GM18499 (cell line): ENCODE measurements around the gene UCKL1.
"Not testable (repeated sequence)": the region's sequence is repeated elsewhere in the genome, so short reads cannot be mapped to it uniquely, and the experiment has no call there.

Experiments
- ATAC-seq: cut with Tn5 transposase; IDR thresholded peaks from one replicate; pipeline ENCODE4 v1.9.1; 2021; ENCODE audit warnings: moderate number of reproducible peaks; ENCODE audit not compliant: insufficient read depth, unreplicated experiment

The UCKL1 gene

DNA sequence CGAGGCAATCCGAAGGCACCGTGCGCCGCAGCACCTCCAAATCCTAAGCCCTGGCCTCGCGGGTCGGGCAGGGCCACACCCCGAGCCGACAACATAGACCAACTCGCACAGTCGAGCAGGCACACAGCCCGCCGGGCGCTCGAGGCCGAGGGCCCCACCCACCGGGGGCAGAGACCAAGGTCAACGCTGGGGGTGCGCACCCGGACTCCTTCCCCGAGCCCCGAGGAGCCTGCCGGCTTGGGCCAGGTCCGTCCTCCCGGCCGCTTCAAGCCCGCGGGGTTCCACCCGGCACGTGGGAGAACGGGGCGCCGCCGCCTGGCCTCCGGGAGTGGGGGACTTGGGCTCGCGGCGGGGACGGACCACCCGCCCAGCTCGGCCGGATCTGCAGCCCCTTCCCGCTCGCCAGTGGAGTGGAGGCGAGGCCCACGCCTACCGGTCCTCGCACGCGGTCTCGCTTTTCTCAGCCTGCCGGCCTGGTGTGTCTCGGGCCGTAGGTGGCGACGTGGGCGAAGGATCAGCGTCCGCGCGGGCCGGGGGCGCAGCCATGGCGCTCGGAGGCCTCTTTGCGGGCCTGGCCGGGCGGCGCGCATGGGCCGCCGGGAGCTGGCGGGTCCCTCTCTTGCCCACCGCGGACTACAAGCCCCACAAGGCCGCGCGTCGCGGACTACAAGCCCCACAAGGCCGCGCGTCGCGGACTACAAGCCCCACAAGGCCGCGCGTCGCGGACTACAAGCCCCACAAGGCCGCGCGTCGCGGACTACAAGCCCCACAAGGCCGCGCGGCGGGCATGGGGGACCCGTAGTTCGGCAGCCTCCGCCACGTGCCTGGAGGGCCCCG lies at the start of gene UCKL1:
UCKL1 (minus strand) TSS at position 590 of the 837 bp plus-strand sequence; CDS start at position 546, 44 bp downstream.
- ATAC-seq: peak; percentile 34

DNA sequence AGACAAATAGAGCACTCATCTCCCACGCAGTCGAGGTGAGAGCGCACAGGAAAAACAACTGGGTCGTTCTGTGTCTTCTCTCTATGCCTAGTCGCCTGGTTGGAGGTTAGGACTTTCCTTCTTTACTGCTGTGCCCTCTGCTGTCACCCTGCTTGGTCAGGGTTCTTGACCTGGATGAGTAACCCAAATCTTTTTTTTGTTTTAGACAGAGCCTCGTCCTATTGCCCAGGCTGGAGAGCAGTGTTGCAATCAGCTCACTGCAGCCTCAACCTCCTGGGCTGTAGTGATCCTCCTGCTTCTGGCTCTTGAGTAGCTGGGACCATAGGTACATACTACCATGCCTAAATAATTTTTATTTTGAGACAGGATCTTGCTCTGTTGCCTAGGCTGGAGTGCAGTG lies 49.2 kb upstream of the UCKL1 start:
- no peak for ATAC-seq

DNA sequence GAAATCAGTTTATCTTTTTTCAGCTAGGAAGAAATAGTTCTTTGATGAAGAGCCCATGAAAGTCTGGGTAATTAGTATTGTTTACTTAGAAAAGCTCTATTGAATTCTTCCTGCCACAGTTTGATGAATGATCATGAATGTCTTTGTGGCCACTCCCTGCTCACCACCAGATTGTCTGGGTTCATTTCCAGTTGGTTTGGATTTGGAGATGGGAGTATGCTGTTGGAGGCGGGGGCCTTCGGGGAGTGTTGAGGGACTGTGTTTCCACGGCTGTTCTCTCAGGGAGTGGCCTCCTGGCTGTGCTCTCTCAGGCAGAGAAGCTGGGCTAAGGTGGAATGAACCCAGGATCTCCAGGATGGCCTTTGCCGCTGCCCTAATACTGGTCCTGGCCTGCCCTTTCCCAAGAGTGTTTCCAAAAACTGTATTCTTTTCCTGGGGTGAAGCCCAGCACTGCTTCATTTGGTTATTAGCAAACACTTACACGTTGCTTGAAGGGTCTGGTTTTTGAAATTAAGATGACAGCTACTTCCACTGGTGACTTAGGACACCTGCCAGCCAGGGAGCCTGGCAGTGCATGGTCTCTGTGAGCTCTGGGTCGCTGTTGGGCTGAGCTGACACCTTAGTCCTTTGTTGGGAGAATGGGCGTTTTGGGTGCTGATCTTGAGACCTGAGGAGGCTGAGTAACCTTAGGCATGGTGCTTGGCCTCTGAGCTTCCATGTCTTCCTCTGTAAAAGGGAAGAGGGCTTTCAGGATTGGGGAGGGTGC lies 47.9 kb upstream of the UCKL1 start:
- no peak for ATAC-seq

DNA sequence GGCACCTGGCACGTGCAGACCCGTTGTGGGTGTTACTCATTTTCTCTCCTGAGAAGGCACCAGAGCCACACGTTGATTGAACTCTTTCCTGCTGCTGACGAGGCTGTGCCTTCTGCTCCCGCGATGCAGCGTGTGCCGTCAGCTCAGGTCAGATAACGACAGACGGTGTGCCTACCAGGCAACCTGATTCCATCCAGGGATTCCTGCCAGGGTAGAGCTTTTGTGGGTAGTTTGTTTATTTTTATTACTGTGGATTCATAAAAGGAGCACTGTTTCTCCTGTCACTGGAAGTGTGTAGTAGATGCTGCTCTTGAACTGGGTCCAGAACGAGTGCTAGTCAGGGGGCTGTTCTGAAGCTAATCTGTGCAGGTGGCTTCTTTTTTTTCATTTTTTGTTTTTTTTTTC lies 45.4 kb upstream of the UCKL1 start:
- no peak for ATAC-seq

DNA sequence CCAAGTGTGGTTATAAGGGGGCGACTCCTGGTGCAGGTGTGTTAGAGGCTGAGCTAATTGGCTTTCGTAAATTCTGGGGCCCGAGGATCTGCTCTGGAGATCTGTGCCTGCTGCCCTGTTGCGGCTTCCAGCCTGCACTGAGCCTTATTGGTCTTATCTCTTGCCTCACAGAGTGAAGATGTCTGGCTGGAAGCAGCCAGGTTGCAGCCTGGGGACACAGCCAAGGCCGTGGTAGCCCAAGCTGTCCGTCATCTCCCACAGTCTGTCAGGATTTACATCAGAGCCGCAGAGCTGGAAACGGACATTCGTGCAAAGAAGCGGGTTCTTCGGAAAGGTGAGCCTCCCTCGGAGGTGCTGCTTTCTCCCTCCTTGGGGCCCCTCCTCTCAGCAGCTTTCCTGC lies 44.7 kb upstream of the UCKL1 start:
- ATAC-seq: no peak

DNA sequence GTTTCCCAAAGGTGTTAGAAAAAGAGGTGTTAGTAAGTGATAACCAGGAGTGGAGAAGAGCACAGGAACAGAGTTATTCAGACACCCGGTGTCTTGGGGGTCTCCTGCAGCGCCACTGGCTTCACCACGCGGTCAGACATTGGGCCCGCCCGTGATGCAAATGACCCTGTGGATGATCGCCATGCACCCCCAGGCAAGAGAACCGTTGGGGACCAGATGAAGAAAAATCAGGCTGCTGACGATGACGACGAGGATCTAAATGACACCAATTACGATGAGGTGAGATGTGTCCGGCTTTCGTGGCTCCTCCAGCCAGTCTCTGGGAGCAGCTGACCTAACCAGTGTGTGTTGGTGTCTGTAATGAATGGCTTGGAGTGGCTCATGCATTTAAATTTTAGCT lies 26.7 kb upstream of the UCKL1 start:
- ATAC-seq: no peak

DNA sequence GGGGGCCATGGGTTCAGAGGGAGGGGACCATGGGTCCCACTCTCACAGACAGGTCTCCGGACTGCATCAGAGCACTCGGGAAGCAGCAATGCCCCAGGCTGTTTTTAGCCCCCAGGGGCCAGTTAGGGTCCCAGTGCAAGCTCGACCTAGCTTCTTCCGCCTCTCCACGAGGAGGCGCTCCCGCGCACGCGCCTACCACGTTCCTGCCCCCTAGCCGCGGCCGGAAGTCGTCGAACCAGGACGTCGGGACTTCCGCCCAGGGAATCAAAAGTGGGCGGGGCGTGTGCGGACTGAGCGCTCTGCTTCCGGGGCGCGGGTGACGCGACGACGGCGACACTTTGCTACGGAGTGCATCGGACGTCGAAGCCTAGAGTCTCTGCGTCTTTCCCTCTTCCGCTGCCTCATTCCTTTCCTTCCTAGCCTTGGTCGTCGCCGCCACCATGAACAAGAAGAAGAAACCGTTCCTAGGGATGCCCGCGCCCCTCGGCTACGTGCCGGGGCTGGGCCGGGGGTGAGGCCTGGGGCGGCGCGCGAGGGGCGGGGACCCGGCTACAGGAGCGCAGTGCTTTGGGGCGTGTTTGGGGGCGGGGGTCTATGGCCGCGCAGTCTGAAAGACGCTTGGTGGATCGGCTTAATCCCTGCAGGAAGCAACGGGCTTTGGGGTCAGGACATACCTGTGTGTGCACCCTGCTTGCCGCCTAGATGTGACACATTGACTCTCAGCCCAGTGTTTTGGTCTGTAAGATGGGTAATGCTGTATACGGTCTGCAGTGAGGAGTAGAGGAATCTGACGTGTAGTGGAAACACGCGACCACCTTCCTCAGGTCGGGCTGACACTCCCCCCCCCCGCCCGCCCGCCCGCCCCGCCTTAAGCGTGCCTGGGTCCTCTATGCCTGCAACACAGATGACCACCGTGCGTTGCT lies 24.9 kb upstream of the UCKL1 start, which contains the start of gene PRPF6:
PRPF6 (plus strand) TSS at position 327 of the 923 bp plus-strand sequence; CDS start at position 441, 114 bp downstream.
- ATAC-seq: peak; percentile 36

DNA sequence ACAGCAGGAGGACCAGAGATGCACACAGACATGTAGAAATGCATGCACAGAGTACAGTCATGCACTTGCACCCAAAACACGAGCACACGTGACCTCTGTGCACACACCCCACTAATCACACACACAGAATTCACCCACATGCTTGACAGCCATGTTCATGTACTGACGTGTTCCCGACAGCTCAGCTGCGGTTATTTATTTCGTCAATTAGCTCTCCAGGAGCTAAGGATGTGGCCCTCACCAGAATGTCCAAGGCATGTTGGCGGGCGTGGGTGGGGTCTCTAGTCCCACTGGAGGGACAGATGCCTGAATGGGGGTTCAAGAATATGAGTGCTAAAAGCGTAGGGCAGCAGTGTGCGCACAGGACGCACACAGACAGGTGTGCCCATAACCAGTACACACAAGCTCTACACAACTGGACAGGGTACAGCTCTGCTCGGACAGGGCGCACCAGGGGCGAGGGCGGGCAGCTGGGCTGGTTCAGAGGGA lies 24.1 kb upstream of the UCKL1 start:
- ATAC-seq: no peak

DNA sequence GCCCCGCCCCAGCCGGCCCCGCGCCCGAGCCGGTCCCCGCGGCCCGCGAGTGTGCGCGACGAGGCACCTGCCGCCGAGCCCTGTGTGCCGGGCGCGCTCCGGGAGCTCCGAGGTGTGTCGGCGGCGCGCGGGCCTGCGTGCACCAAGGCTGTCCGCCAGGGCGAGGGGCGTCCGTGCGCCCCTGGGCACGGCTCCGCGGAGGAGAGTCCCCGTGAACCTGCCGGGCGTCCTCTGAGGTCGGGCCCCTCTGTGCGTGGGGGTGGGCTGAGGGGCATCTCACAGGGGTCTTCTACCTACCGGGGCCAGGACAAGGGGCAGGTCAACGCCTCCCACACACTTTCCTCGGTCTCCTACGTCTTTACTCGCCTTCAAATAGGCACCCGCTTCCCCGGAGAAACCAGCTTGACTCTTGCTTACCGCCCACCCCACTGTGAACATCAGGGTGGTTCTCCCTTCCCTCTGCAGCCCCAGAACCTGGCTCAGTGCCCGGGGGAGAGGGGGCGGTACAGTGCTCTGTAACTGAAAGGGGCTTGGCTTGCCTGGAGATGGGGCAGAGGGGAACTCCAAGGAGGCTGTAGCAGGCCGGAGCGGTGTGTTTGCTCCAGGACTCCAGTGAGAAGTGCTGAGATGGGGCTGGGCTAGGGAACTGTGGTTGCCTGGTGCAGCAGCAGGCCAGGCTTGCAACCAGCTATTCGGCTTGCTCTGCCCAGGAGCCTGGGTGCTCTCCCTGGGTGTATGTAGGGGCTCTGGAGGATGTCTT lies 23.5 kb upstream of the UCKL1 start, which contains the start of gene SAMD10:
SAMD10 (minus strand) TSS at position 86 of the 760 bp plus-strand sequence. CDS start 175 bp downstream, outside the sequence.
- no peak for ATAC-seq

DNA sequence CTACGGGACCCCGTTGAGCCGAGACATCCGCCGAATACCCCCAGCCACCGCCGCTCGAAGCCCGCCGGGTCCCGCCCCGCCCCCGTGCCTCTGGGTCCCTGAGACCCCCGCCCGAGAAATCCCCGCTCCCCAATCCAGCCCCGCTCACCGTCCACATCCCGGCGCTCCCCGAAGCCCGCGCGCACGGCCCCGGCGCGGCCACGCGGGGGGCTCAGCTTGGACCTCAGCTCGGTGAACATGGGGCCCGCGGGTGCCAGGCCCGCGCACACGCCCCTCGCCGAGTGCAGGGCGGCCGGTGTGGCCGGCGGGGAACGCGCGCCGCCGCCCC lies 23.0 kb upstream of the UCKL1 start:
- no peak for ATAC-seq

DNA sequence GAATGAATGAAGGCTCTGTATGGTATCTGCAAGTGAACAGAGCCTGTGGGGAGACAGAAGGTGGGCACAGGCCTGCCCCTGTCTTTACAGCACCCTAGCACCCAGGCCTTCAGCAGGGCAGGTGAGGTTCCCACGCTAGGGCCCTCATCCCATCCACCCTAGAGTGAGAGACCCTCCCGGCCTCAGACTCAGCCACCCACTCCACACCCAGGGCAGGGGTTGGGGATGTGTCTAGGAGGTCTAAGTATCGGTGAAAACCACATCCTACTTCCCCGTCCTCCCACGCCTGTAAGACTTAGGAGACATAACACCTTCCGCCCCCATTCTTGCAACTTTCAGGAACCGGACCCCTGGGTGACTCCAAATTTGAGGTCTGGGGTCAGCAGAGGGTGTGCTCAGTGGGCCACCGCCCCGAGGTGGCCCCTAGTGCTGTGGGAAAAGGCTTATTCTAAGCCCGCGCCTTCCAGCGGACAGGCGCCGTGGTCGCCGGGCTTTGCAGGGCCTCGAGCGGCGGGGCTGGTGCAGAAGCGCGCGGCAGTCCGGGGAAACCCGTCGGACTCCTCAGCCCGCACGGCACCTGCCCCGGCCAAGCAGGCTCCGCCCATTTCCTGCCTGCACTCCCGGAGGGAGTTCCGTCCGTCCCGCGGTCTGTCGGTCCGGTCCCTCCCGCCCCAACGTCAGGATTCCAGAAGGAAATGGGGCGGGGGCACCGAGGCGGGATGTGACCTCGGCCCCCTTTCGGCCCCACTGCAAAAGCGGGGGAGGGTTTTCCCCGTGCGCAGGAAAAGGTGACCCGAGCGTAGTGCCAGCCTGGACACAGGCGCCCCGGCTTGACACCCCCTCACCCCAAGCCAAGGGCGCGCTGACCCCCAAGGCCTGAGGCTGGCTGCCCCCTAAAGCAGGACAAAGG lies 22.4 kb upstream of the UCKL1 start:
- ATAC-seq: no peak

DNA sequence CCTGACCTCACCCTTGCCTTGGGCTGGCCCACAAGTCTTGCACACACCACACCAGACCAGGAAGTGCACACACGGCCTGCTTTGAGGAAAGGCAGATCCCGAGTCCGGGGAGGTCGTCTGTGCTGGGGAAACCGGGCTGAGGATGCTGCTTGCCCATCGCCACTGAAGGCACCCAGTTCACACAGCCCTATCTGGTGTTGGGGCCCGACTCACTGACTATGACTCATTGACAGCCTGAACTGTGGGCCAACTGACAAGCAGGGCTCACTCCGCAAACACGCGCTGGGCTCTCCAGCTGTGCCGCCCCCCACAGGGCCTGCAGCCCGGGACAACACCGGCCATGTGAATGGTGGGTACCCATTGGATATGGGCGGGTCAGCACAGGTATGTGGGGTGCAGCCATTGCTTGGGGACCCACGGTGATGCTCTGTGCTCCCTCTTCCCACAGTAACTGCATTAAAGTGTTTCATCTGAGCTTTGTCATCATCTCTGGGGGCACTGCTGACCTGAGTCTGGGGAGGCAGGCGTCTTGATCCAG lies 21.6 kb upstream of the UCKL1 start:
- ATAC-seq: no peak

DNA sequence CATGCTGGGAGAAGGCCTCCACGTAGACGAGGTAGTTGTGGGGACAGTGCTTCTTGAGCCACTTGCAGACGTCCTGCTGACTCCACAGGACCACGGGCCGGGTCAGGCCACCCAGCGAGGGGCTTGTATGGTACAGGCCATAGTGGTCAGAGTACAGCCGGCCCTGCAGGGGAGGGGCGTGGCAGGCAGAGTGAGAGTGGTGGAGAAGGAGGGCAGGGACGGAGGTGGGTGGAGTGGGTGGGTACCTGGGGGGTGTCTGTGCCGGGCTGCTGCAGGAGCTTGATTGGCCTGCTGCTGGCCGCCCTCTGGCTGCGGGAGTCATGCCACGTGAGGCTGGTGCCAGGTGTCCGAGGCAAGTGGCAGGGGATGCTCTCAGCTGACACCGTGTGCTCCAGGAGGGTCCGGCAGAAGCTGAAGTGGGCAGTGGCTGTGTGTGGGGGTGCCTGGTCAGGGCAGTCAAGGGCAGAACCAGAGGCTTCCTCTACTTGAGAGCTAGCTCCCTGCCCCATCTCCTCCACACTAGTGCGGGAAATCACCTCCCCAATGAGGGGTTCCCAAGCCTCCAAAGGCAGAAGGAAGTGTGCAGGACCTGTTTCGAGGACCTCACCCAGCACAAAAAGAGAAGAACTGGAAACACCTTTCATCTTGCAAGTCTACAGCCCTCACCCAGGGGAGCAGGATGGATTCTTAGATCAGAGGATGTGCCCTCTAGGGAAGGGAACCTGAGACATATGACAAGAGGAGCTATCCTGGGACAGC lies 20.9 kb upstream of the UCKL1 start:
- ATAC-seq: no peak

DNA sequence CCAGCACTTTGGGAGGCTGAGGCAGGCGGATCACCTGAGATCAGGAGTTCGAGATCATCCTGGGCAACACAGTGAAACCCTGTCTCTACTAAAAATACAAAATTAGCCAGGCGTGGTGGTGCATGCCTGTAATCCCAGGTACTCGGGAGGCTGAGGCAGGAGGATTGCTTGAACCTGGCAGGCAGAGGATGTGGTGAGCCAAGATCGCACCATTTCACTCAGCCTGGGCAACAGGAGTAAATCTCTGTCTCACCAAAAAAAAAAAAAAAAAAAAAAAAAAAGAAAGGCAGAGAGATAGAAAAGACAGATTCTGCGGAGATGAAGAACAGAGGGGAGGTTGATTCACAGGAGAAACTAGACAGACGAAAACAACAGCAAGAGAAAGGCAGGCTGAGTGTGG lies 20.3 kb upstream of the UCKL1 start:
- not testable (repeated sequence) for ATAC-seq

DNA sequence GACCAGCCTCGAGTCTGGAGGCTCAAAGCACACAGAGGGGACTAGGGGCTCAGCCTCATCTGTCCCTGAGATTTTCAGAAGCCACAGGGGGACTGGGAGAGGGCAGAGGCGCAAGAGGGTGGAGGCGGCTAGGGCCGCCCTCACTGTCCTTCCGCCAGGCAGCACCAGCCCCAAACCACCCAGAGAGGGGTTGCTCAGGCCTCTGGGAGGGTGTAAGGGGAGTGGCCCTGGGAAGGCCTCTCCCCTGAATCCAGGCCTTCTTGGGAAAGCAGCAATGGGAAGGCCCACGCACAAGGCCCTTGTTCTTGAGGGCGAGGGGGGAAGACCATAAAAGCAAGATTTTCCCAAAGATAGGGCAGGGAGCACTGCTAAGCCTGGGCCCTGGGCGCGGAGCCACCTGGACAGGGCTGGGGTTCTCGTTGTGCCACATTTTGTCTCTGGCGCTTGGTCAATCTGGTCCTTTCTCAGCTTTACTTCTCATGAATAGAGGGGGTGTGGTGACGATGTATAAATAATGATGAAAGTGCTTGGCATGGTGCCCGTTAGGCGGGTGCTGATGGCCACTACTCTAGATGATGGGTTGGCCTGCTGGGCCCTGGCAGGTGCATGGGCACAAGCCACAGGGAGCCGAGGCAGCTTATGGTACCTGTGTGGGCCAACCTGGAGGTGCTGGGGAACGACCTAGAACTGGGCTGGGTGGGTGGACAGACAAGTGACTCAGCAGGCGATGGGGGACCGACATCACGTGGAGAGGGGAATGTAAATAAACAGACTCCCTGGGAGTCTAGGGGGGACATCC lies 18.4 kb upstream of the UCKL1 start:
- ATAC-seq: no peak

DNA sequence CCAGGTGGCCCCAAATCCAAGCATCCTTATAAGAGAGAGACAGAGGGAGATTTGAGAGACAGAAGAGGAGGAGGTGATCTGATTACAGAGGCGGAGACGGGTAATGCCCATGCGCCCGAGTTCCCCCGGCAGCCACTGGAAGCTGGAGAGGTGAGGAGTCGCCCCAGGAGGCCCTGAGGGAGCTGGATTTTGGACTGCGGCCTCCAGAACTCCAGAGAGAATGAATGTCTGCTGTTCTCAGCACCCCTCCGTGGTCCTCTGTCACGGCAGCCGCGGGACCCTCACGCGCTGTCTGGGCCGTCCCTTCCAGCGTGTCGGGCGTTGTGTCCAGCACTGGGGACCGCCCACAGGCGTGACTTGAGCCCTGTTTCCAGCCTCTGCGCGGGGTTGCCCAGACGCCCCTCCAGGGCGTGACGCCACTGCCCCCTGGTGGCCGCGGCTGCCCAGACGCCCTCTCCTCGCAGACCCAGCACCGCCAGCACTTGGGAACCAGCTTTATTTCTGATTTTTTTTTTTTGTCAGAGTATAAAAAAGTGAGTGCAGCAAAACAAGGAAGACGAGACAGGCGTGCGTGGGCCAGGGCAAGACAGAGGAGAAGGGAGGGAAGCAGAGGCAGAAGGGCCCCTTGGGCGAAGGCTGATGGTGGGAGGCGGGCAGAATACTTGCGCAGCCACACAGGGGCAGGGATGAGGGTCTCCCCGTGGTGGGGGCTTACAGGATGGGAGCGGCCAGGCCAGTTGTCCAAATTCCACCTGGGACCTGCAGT lies 17.6 kb upstream of the UCKL1 start:
- ATAC-seq: no peak
